ENCODE measurements around the gene C19orf67.

Gene C19orf67

GRCh38 chr19:14093117-14093823 lies 7.7 kb upstream of the C19orf67 start:
- Histone ChIP-seq H3K4me3 (ENCODE audit: low read length) (peak overlapping the region; percentile 6), H3K27me3 (replicated peaks; ENCODE audit: control insufficient read depth, insufficient read depth, low read length) (no peaks in the 10 kb centered on the region), H3K36me3 (ENCODE audit: control insufficient read depth, insufficient read depth, low read length, severe bottlenecking) (peaks cover 33% of the 10 kb centered on the region), H3K9me3 (ENCODE audit: control insufficient read depth, low read length) (peaks cover 9% of the 10 kb centered on the region), H3K4me1 (ENCODE audit: control insufficient read depth, insufficient read depth, low read length) (peaks cover 11% of the 10 kb centered on the region), H3K9ac (ENCODE audit: low read length) (no peak overlapping the region)
- no peak for DNase-seq (ENCODE audit: low read depth)

GRCh38 chr19:14091813-14092462 lies 6.4 kb upstream of the C19orf67 start:
- H3K27me3 ChIP-seq (replicated peaks; ENCODE audit: control insufficient read depth, insufficient read depth, low read length) = no peaks in the 10 kb centered on the region
- peaks cover 9% of the 10 kb centered on the region for H3K9me3 ChIP-seq (ENCODE audit: control insufficient read depth, low read length)
- DNase-seq (ENCODE audit: low read depth) = no peak
- H3K4me1 ChIP-seq (ENCODE audit: control insufficient read depth, insufficient read depth, low read length) = peaks cover 11% of the 10 kb centered on the region
- peak overlapping the region; percentile 92 for H3K9ac ChIP-seq (ENCODE audit: low read length)
- H3K36me3 ChIP-seq (ENCODE audit: control insufficient read depth, insufficient read depth, low read length, severe bottlenecking) = peaks cover 27% of the 10 kb centered on the region
- peak overlapping the region; percentile 87 for H3K4me3 ChIP-seq (ENCODE audit: low read length)

GRCh38 chr19:14091081-14091812 lies 5.7 kb upstream of the C19orf67 start:
- H3K9ac ChIP-seq (ENCODE audit: low read length) = peak overlapping the region; percentile 92
- peaks cover 9% of the 10 kb centered on the region for H3K9me3 ChIP-seq (ENCODE audit: control insufficient read depth, low read length)
- H3K27me3 ChIP-seq (replicated peaks; ENCODE audit: control insufficient read depth, insufficient read depth, low read length) = no peaks in the 10 kb centered on the region
- H3K4me1 ChIP-seq (ENCODE audit: control insufficient read depth, insufficient read depth, low read length) = peaks cover 11% of the 10 kb centered on the region
- peaks cover 20% of the 10 kb centered on the region for H3K36me3 ChIP-seq (ENCODE audit: control insufficient read depth, insufficient read depth, low read length, severe bottlenecking)
- H3K4me3 ChIP-seq (ENCODE audit: low read length) = peak overlapping the region; percentile 87
- DNase-seq (ENCODE audit: low read depth) = peak; percentile 58

DNA sequence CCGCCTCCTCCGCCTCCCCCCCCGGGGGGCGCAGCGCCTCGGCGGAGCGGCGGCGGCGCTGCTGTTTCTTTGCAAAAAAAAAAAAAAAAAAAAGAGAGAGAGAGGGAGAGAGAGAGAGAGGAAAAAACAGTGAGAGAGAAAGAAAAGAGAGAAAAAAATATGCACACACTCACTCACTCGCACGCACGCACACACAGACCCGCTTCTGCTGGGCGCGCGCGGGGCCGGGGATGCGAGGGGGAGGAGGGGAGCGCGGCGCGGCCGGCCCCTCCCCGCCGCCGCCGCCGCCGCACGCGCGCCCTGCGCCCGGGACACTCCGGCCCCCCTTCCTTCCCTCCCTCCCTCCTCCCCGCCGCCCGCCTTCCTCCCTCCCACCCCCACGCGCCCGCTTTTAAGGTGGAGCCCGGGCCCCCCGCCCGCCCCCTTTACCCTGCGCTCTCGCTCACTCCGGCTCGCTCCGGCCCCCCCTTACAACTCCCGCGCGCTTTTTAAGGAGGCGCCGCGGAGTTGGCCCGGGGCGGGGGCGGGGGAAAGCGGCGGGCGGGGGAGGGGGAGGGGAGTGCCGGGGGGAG lies 5.0 kb upstream of the C19orf67 start, which contains the start of gene SAMD1:
TSS of gene SAMD1 (minus strand) at position 243 of the 572 bp plus-strand sequence.
- H3K4me3 ChIP-seq (ENCODE audit: low read length) = peak within 1 kb of the TSS; percentile 87
- H3K36me3 ChIP-seq (ENCODE audit: control insufficient read depth, insufficient read depth, low read length, severe bottlenecking) = peaks cover 19% of the 10 kb centered on the region
- H3K27me3 ChIP-seq (replicated peaks; ENCODE audit: control insufficient read depth, insufficient read depth, low read length) = no peaks in the 10 kb centered on the region
- H3K4me1 ChIP-seq (ENCODE audit: control insufficient read depth, insufficient read depth, low read length) = peaks cover 11% of the 10 kb centered on the region
- peak; percentile 97 for DNase-seq (ENCODE audit: low read depth)
- H3K9me3 ChIP-seq (ENCODE audit: control insufficient read depth, low read length) = peaks cover 9% of the 10 kb centered on the region
- H3K9ac ChIP-seq (ENCODE audit: low read length) = peak within 1 kb of the TSS; percentile 92

GRCh38 chr19:14089662-14090508 lies 4.3 kb upstream of the C19orf67 start:
- DNase-seq (ENCODE audit: low read depth) = peak; percentile 77
- Histone ChIP-seq H3K36me3 (ENCODE audit: control insufficient read depth, insufficient read depth, low read length, severe bottlenecking) (peaks cover 19% of the 10 kb centered on the region), H3K4me3 (ENCODE audit: low read length) (peak overlapping the region; percentile 76), H3K4me1 (ENCODE audit: control insufficient read depth, insufficient read depth, low read length) (peaks cover 11% of the 10 kb centered on the region), H3K9me3 (ENCODE audit: control insufficient read depth, low read length) (peaks cover 9% of the 10 kb centered on the region), H3K27me3 (replicated peaks; ENCODE audit: control insufficient read depth, insufficient read depth, low read length) (no peaks in the 10 kb centered on the region), H3K9ac (ENCODE audit: low read length) (peak overlapping the region; percentile 54)

DNA sequence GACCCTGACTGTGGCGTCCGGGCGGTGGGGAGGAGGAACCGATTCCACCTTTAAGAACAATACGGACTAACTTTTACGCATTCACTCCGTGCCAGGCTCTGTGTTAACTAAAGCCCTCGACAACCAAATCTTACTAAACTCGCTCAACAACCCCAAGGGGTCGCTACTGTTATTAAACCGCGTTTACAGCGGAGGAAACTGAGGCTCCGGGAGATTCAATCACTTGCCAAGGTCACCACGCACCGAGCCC lies 3.8 kb upstream of the C19orf67 start:
- Histone ChIP-seq H3K9me3 (ENCODE audit: control insufficient read depth, low read length) (peaks cover 9% of the 10 kb centered on the region), H3K27me3 (replicated peaks; ENCODE audit: control insufficient read depth, insufficient read depth, low read length) (no peaks in the 10 kb centered on the region), H3K4me1 (ENCODE audit: control insufficient read depth, insufficient read depth, low read length) (peaks cover 11% of the 10 kb centered on the region), H3K36me3 (ENCODE audit: control insufficient read depth, insufficient read depth, low read length, severe bottlenecking) (peaks cover 19% of the 10 kb centered on the region), H3K4me3 (ENCODE audit: low read length) (peak overlapping the region; percentile 70), H3K9ac (ENCODE audit: low read length) (peak overlapping the region; percentile 49)
- peak; percentile 40 for DNase-seq (ENCODE audit: low read depth)

DNA sequence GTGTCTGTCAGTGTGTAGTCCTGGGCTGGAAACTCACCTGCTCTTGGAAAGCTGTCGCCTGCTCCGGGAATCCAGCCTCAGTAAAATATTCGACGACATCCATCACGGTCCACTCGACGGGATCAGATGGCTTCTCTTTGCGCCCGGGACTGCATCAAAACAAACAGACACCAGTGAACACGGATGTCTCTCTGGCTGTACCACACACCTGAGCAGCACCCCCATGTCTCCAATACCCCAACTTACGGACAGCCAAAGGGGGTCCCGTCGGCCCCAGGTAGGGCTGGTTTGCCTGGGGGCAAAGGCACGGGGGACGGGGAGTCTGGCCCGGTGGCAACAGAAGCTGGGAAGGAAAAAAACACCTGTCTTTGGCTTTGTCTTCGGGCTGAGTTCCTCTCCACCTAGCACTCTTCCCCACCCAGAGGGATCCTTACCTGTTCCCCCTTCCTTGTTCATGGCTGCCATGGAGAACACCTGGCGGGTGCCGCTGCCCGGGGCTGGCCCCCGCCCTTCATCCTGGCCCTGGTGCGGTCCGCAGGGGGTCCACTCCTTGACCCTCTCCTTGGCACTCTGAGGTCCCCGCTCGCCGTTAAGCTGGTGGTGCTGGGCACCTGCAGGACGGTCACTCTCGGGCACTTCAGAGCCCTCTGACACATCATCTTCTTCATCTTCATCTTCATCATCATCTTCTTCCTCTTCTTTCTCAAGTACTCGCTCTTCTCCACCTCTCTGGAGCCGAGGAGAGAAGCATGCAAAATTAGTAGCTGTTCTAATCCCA lies 3.2 kb upstream of the C19orf67 start:
- H3K4me3 ChIP-seq (ENCODE audit: low read length) = peak overlapping the region; percentile 70
- no peak for DNase-seq (ENCODE audit: low read depth)
- peaks cover 9% of the 10 kb centered on the region for H3K9me3 ChIP-seq (ENCODE audit: control insufficient read depth, low read length)
- peaks cover 19% of the 10 kb centered on the region for H3K36me3 ChIP-seq (ENCODE audit: control insufficient read depth, insufficient read depth, low read length, severe bottlenecking)
- peaks cover 11% of the 10 kb centered on the region for H3K4me1 ChIP-seq (ENCODE audit: control insufficient read depth, insufficient read depth, low read length)
- no peaks in the 10 kb centered on the region for H3K27me3 ChIP-seq (replicated peaks; ENCODE audit: control insufficient read depth, insufficient read depth, low read length)
- peak overlapping the region; percentile 49 for H3K9ac ChIP-seq (ENCODE audit: low read length)

DNA sequence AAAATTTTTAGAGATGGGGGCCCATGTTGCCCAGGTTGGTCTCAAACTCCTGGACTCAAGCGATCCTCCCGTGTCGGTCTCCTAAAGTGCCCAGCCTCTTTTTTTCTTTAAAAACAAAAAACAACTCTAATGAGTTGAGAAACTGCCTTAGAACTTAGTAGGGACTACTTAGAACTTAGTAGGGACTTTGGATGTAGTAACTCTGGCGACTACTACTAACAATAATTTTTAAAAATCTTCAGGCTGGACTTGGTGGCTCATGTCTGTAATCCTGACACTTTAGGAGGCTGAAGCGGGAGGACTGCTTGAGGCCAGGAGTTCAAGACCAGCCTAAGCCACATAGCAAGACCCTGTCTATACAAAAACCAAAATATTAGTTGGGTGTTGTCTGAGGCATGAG lies 515 bp upstream of the C19orf67 start:
- H3K9ac ChIP-seq (ENCODE audit: low read length) = no peak overlapping the region

DNA sequence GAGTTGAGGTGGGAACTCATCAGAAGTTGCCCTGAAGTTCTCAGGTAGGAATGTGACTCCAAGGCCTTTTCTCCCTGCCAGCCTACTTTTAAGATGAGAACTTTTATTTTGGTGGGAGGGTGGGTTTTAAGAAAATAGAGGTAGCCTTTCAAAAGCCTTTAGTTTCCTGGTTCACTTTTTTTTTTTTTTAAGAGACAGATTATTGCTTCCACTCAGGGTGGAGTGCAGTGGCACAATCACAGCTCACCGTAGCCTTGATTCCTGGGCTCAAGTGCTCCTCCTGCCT lies 3.0 kb downstream of the C19orf67 start:
- Histone ChIP-seq H3K4me1 (ENCODE audit: control insufficient read depth, insufficient read depth, low read length) (peaks cover 18% of the 10 kb centered on the region), H3K9ac (ENCODE audit: low read length) (peak overlapping the region; percentile 96), H3K27me3 (replicated peaks; ENCODE audit: control insufficient read depth, insufficient read depth, low read length) (no peaks in the 10 kb centered on the region), H3K9me3 (ENCODE audit: control insufficient read depth, low read length) (no peaks in the 10 kb centered on the region), H3K36me3 (ENCODE audit: control insufficient read depth, insufficient read depth, low read length, severe bottlenecking) (peaks cover under 1% of the 10 kb centered on the region), H3K4me3 (ENCODE audit: low read length) (peak overlapping the region; percentile 93)
- no peak for DNase-seq (ENCODE audit: low read depth)

More for the DNA sequence above, 515 bp upstream of the C19orf67 start:
- Histone ChIP-seq H3K4me3 (ENCODE audit: low read length) (no peak overlapping the region), H3K27me3 (replicated peaks; ENCODE audit: control insufficient read depth, insufficient read depth, low read length) (no peaks in the 10 kb centered on the region), H3K36me3 (ENCODE audit: control insufficient read depth, insufficient read depth, low read length, severe bottlenecking) (peaks cover 14% of the 10 kb centered on the region), H3K4me1 (ENCODE audit: control insufficient read depth, insufficient read depth, low read length) (peaks cover 13% of the 10 kb centered on the region), H3K9me3 (ENCODE audit: control insufficient read depth, low read length) (no peaks in the 10 kb centered on the region)
- DNase-seq (ENCODE audit: low read depth) = no peak

All from adipocyte (in vitro differentiated cells).